22Rv1 (cell line): ENCODE results near the gene NFYC.

ENCODE experiments used
- CTCF ChIP-seq: fragments of 450-650 bp; IDR thresholded peaks from 2 replicates; pipeline ENCODE4 v1.5.1; 2017; ENCODE audit warnings: mild to moderate bottlenecking
- ZFX ChIP-seq: fragments of 450-650 bp; IDR thresholded peaks from 2 replicates; pipeline ENCODE4 v1.6.1; 2017; ENCODE audit warnings: antibody characterized with exemption, borderline replicate concordance

GRCh38 chr1:40717955-40718354, 26.5 kb downstream of the NFYC start:
- TF ChIP-seq CTCF, result no peak
- TF ChIP-seq ZFX, result no peak
